Fibroblast of gingiva (primary cell): ENCODE results near the gene CEP83.

Experiments used
- DNase-seq: peaks from one replicate; pipeline ENCODE4 v3.0.0-alpha.2; 2011; ENCODE audit warnings: low read depth

CEP83 gene

GRCh38 chr12:94266796-94267536 lies 192.7 kb downstream of the CEP83 start:
- DNase-seq = peak; percentile 95

GRCh38 chr12:94265966-94266745 lies 193.5 kb downstream of the CEP83 start:
- DNase-seq = no peak

- DNase-seq = no peak
Measured at GRCh38 chr12:94265539-94265938, 194.1 kb downstream of the CEP83 start.

GRCh38 chr12:94264736-94265485 lies 194.8 kb downstream of the CEP83 start:
- DNase-seq = no peak

GRCh38 chr12:94263905-94264561 lies 195.6 kb downstream of the CEP83 start:
- no peak for DNase-seq

- no peak for DNase-seq
Measured at GRCh38 chr12:94263011-94263811, 196.5 kb downstream of the CEP83 start.

- peak; percentile 92 for DNase-seq
Measured at GRCh38 chr12:94262228-94263010, 197.2 kb downstream of the CEP83 start.

- no peak for DNase-seq
Measured at GRCh38 chr12:94261786-94262185, 197.9 kb downstream of the CEP83 start.

- DNase-seq = no peak
Measured at GRCh38 chr12:94261119-94261518, 198.5 kb downstream of the CEP83 start.

GRCh38 chr12:94260717-94261116 lies 198.9 kb downstream of the CEP83 start:
- no peak for DNase-seq

- no peak for DNase-seq
Measured at GRCh38 chr12:94260017-94260416, 199.7 kb downstream of the CEP83 start.

- DNase-seq = no peak
Measured at GRCh38 chr12:94258593-94258992, 201.1 kb downstream of the CEP83 start.
